IMR-90 (cell line): Measurements from ENCODE around the gene ARHGEF12. TPM values are rescaled to one million over a fixed set of nuclear protein-coding genes. Genes with fewer than 3 reads are reported as not detected.

Experiments
- ELK1 ChIP-seq: fragments of 150-350 bp; IDR thresholded peaks from 2 replicates; pipeline ENCODE4 v1.6.1; 2016; ENCODE audit warnings: low read depth, mild to moderate bottlenecking, low read length, moderate library complexity, borderline replicate concordance
- MAFK ChIP-seq: IDR thresholded peaks from 2 replicates; pipeline ENCODE4 v1.6.1; 2012; ENCODE audit warnings: low read depth, low read length, improper control_type of control experiment
- polyA plus RNA-seq, 3 experiments: library from polyadenylated mRNA; depleted of rRNA; stranded (reverse); fragments of >200 nt; gene quantifications; 2 replicates each; pipeline ENCODE4 v1.2.3, GENCODE V29; 2012; ENCODE audit warnings: low replicate concordance in 1 of 3
- total RNA-seq: library from RNA; depleted of rRNA; stranded (reverse); fragments of >200 nt; gene quantifications from 2 replicates; pipeline ENCODE4 v1.2.3, GENCODE V29; 2012

Gene ARHGEF12
- total and polyA plus RNA-seq, 2 of the 4 experiments (the other 2 are of a cell fraction), result 25.5 to 115 TPM

GRCh38 chr11:120516461-120517389, 180.5 kb downstream of the ARHGEF12 start (continued):
- TF ChIP-seq ELK1 (no peak), MAFK (no peak)
